ENCODE data around the gene EPHX1.
"Not testable (repeated sequence)": the region's sequence is repeated elsewhere in the genome, so short reads cannot be mapped to it uniquely, and the experiment has no call there.

Gene EPHX1

GRCh38 chr1:225770561-225771248, 39.2 kb upstream of the EPHX1 start:
- Histone ChIP-seq H3K36me3 (ENCODE audit: insufficient read depth, low read length) (no peaks in the 10 kb centered on the region), H2AFZ (ENCODE audit: low read depth, low read length) (no peak overlapping the region), H3K27me3 (ENCODE audit: insufficient read depth, low read length) (no peaks in the 10 kb centered on the region), H3K4me1 (ENCODE audit: insufficient read depth, low read length) (peaks cover 61% of the 10 kb centered on the region), H3K4me3 (ENCODE audit: low read length) (peak overlapping the region; percentile 25), H3K9me3 (ENCODE audit: low read length) (no peaks in the 10 kb centered on the region)

DNA sequence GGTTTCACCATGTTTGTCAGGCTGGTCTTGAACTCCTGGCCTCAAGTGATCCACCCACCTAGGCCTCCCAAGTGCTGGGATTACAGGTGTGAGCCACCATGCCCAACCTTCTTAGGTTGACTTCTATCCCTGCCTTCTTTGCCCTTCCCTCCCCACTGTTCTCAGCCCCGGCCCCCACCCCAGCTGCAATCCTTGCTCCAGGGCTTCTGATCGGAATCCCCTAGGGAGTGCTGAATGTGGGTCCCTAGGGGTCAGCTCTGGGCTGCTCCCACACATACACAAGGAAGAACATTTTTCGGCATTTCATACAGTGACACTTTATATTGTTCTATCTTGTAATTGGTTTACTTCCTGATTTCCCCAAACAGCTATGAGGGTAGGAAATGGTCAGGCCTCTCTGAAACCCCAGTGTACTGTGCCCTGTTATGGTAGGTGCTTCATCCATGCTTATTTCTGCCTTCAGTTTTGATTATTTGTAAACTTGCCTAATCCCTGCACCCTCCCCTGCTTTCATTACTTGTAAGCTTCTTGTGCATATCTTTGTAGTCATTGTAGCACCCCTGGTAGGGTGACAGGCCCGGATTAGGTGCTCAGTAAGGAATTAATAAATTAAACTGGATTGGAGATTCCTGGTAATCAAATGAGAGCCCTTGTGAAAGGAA, 38.1 kb upstream of the EPHX1 start:
- H3K27me3 ChIP-seq (ENCODE audit: insufficient read depth, low read length): no peaks in the 10 kb centered on the region
- H2AFZ ChIP-seq (ENCODE audit: low read depth, low read length): peak overlapping the region; percentile 63
- no peak overlapping the region for H3K4me3 ChIP-seq (ENCODE audit: low read length)
- no peaks in the 10 kb centered on the region for H3K36me3 ChIP-seq (ENCODE audit: insufficient read depth, low read length)
- no peaks in the 10 kb centered on the region for H3K9me3 ChIP-seq (ENCODE audit: low read length)
- H3K4me1 ChIP-seq (ENCODE audit: insufficient read depth, low read length): peaks cover 64% of the 10 kb centered on the region

- no peaks in the 10 kb centered on the region for H3K27me3 ChIP-seq (ENCODE audit: insufficient read depth, low read length)
- H2AFZ ChIP-seq (ENCODE audit: low read depth, low read length): peak overlapping the region; percentile 63
- H3K36me3 ChIP-seq (ENCODE audit: insufficient read depth, low read length): no peaks in the 10 kb centered on the region
- H3K9me3 ChIP-seq (ENCODE audit: low read length): no peaks in the 10 kb centered on the region
- H3K4me3 ChIP-seq (ENCODE audit: low read length): no peak overlapping the region
- peaks cover 64% of the 10 kb centered on the region for H3K4me1 ChIP-seq (ENCODE audit: insufficient read depth, low read length)
These were observed 37.6 kb upstream of the EPHX1 start for GRCh38 chr1:225772323-225772768.

DNA sequence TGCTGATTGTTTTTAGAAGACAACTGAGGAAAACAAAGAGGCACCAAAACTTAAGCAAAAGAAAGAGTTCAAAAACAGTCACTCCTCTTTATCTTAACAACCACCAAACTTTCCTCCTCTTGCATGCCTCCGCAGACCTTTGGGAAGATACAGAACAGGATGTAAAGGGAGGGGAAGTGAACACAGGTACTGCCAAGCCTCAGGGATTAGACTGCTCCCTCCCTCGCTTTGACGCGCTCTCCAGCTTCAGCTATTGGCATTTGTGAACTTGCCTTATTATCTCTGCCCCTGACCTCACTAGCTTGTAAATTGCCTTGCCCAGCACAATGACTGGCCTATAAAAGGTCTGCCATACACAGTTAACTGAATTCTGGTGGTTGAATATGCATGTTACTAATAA, 37.1 kb upstream of the EPHX1 start:
- Histone ChIP-seq H3K27me3 (ENCODE audit: insufficient read depth, low read length) (no peaks in the 10 kb centered on the region), H3K9me3 (ENCODE audit: low read length) (no peaks in the 10 kb centered on the region), H3K4me3 (ENCODE audit: low read length) (no peak overlapping the region), H3K4me1 (ENCODE audit: insufficient read depth, low read length) (peaks cover 61% of the 10 kb centered on the region), H2AFZ (ENCODE audit: low read depth, low read length) (no peak overlapping the region), H3K36me3 (ENCODE audit: insufficient read depth, low read length) (no peaks in the 10 kb centered on the region)

- no peaks in the 10 kb centered on the region for H3K9me3 ChIP-seq (ENCODE audit: low read length)
- H3K27me3 ChIP-seq (ENCODE audit: insufficient read depth, low read length): no peaks in the 10 kb centered on the region
- H3K4me1 ChIP-seq (ENCODE audit: insufficient read depth, low read length): peaks cover 63% of the 10 kb centered on the region
- H3K36me3 ChIP-seq (ENCODE audit: insufficient read depth, low read length): peaks cover under 1% of the 10 kb centered on the region
- no peak overlapping the region for H3K4me3 ChIP-seq (ENCODE audit: low read length)
- H2AFZ ChIP-seq (ENCODE audit: low read depth, low read length): no peak overlapping the region
These were observed 35.4 kb upstream of the EPHX1 start for GRCh38 chr1:225774281-225775147.

GRCh38 chr1:225776294-225776693, 33.6 kb upstream of the EPHX1 start:
- Histone ChIP-seq H3K36me3 (ENCODE audit: insufficient read depth, low read length) (peaks cover 16% of the 10 kb centered on the region), H3K27me3 (ENCODE audit: insufficient read depth, low read length) (no peaks in the 10 kb centered on the region), H2AFZ (ENCODE audit: low read depth, low read length) (no peak overlapping the region), H3K9me3 (ENCODE audit: low read length) (no peaks in the 10 kb centered on the region), H3K4me3 (ENCODE audit: low read length) (no peak overlapping the region), H3K4me1 (ENCODE audit: insufficient read depth, low read length) (peaks cover 61% of the 10 kb centered on the region)

DNA sequence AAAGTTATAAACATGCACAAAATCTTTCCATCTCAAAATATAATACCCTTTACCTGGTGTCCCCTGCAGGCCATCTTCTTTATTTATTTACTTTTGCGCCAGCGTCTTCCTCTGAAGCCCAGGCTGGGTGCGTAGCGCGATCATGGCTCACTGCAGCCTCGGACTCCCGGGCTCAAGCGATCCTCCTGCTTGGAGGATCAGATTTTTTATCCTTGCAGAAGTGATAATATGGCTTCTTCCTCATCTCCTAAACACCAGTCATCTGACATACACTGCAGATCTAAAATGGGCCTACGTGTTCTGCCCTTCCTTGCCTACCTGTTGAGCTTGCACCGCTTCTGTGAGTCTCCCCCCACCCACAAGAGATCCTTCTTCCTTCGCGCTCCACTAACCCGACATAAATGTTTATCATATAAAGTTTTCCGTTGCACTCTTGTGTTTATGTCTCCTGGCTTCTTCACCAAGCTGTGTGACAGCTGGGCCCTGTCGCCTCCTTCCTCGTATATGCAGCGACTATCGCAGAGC, 32.8 kb upstream of the EPHX1 start:
- peak overlapping the region; percentile 18 for H2AFZ ChIP-seq (ENCODE audit: low read depth, low read length)
- no peaks in the 10 kb centered on the region for H3K9me3 ChIP-seq (ENCODE audit: low read length)
- H3K4me3 ChIP-seq (ENCODE audit: low read length): peak overlapping the region; percentile 95
- H3K4me1 ChIP-seq (ENCODE audit: insufficient read depth, low read length): peaks cover 54% of the 10 kb centered on the region
- H3K27me3 ChIP-seq (ENCODE audit: insufficient read depth, low read length): no peaks in the 10 kb centered on the region
- H3K36me3 ChIP-seq (ENCODE audit: insufficient read depth, low read length): peaks cover 18% of the 10 kb centered on the region

DNA sequence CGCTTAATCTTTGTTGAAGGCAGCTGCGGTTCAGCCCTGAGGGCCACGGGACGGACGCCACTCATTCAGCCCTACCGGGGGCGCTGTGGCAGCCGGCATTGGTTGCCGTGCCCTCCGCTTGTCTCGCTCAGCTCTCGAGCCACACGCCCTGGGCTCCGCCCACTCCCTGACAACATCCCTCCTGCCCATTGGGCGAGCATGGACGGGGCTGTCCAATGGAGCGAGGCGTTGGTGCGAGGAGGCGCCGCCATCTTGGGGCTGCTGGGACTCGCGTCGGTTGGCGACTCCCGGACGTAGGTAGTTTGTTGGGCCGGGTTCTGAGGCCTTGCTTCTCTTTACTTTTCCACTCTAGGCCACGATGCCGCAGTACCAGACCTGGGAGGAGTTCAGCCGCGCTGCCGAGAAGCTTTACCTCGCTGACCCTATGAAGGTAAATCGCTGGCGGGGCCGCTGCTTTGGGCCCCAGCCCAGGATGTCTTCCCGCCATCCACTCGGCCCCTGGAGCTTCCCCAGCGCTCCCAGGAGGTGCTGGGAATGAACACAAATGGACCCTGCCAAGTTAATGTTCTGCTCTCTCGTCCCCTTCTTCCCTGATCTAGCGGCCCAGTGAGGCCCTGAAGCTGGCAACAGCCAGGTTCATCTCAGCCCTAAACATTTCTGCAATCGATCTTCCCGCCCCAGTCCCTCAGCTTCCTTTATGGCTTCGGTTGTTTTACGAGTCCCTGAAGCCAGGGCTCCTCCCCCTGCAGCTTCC, 32.2 kb upstream of the EPHX1 start, which contains the start of gene SRP9:
Gene SRP9 (plus strand): TSS at position 244 of the 754 bp plus-strand sequence. CDS start 115 bp downstream, at position 359.
- peaks cover 23% of the 10 kb centered on the region for H3K36me3 ChIP-seq (ENCODE audit: insufficient read depth, low read length)
- H3K4me3 ChIP-seq (ENCODE audit: low read length): peak within 1 kb of the TSS; percentile 95
- H2AFZ ChIP-seq (ENCODE audit: low read depth, low read length): peak within 1 kb of the TSS; percentile 38
- peaks cover 48% of the 10 kb centered on the region for H3K4me1 ChIP-seq (ENCODE audit: insufficient read depth, low read length)
- H3K27me3 ChIP-seq (ENCODE audit: insufficient read depth, low read length): no peaks in the 10 kb centered on the region
- peaks cover 2% of the 10 kb centered on the region for H3K9me3 ChIP-seq (ENCODE audit: low read length)

- H3K4me1 ChIP-seq (ENCODE audit: insufficient read depth, low read length): peaks cover 42% of the 10 kb centered on the region
- peak overlapping the region; percentile 38 for H2AFZ ChIP-seq (ENCODE audit: low read depth, low read length)
- H3K36me3 ChIP-seq (ENCODE audit: insufficient read depth, low read length): peaks cover 27% of the 10 kb centered on the region
- H3K4me3 ChIP-seq (ENCODE audit: low read length): peak overlapping the region; percentile 95
- H3K27me3 ChIP-seq (ENCODE audit: insufficient read depth, low read length): no peaks in the 10 kb centered on the region
- peaks cover 2% of the 10 kb centered on the region for H3K9me3 ChIP-seq (ENCODE audit: low read length)
These were observed 31.6 kb upstream of the EPHX1 start for GRCh38 chr1:225778337-225778669.

DNA sequence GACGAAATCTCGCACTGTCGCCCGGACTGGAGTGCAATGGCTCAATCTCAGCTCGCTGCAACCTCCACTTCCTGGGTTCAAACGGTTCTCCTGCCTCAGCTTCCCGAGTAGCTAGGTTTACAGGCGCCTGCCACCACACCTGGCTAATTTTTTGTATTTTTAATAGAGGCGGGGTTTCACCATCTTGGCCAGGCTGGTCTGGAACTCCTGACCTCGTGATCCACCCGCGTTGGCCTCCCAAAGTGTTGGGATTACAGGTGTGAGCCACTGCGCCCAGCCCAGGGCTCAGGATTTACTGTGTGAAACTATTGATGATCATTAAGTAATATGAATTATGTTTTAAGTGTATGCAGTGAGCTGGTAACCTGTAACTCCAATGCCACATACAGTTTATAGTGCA, 30.8 kb upstream of the EPHX1 start:
- H2AFZ ChIP-seq (ENCODE audit: low read depth, low read length); H3K27me3 ChIP-seq (ENCODE audit: insufficient read depth, low read length); H3K9me3 ChIP-seq (ENCODE audit: low read length): not testable (repeated sequence)
- Histone ChIP-seq H3K4me3 (ENCODE audit: low read length) (peak overlapping the region; percentile 95), H3K36me3 (ENCODE audit: insufficient read depth, low read length) (peaks cover 35% of the 10 kb centered on the region), H3K4me1 (ENCODE audit: insufficient read depth, low read length) (peaks cover 34% of the 10 kb centered on the region)

- peaks cover 40% of the 10 kb centered on the region for H3K36me3 ChIP-seq (ENCODE audit: insufficient read depth, low read length)
- peaks cover 24% of the 10 kb centered on the region for H3K4me1 ChIP-seq (ENCODE audit: insufficient read depth, low read length)
- peaks cover 2% of the 10 kb centered on the region for H3K9me3 ChIP-seq (ENCODE audit: low read length)
- H3K4me3 ChIP-seq (ENCODE audit: low read length): peak overlapping the region; percentile 95
- H3K27me3 ChIP-seq (ENCODE audit: insufficient read depth, low read length): no peaks in the 10 kb centered on the region
- H2AFZ ChIP-seq (ENCODE audit: low read depth, low read length): no peak overlapping the region
These were observed 29.8 kb upstream of the EPHX1 start for GRCh38 chr1:225780134-225780533.

DNA sequence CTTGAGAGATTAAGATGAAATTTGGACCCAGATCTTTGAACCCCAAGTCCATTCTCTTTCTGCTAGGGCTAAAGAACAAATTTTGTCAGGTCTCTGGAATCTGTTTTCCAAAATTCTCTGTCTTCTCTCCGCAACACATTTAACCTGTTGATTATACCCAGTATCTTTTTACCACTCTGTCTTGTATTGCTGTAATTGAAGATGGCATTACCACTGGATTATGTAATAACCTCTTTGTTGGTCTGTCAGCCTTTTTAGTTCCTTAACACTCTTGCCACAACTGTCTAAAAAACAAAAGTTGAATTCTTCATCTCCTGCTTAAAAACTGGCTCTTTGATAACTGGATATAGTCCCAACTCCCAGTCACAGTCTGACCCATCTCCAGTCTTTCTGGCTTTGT, 29.3 kb upstream of the EPHX1 start:
- Histone ChIP-seq H3K36me3 (ENCODE audit: insufficient read depth, low read length) (peaks cover 43% of the 10 kb centered on the region), H3K9me3 (ENCODE audit: low read length) (peaks cover 2% of the 10 kb centered on the region), H3K4me3 (ENCODE audit: low read length) (no peak overlapping the region), H3K27me3 (ENCODE audit: insufficient read depth, low read length) (no peaks in the 10 kb centered on the region), H2AFZ (ENCODE audit: low read depth, low read length) (no peak overlapping the region), H3K4me1 (ENCODE audit: insufficient read depth, low read length) (peaks cover 22% of the 10 kb centered on the region)

Data from neuron (in vitro differentiated cells).